Vagina (tissue), 2 donors: ENCODE data around the gene RNF7.

ENCODE experiments used
- CTCF ChIP-seq, 3 experiments: fragments of 450-650 bp in 2 of 3; fragments of 200-600 bp in 1 of 3; sonication (generic) in 1 of 3; IDR thresholded peaks; one replicate each; pipeline ENCODE4 v1.5.1; 2017 to 2019; ENCODE audit warnings: antibody characterized with exemption in 3 of 3, mild to moderate bottlenecking in 2 of 3, moderate library complexity in 2 of 3
- POLR2AphosphoS5 ChIP-seq, 2 donors: sonication (generic); formaldehyde crosslinking; IDR thresholded peaks; one replicate each; pipeline ENCODE4 v1.9.0; 2017; ENCODE audit warnings: antibody characterized with exemption in 2 of 2, mild to moderate bottlenecking in 2 of 2, low read depth in 1 of 2; ENCODE audit not compliant: insufficient read depth in 1 of 2

- TF ChIP-seq CTCF (IDR thresholded peaks at IDR 0.05) (no peak), POLR2AphosphoS5 (IDR thresholded peaks at IDR 0.05; ENCODE audit: insufficient read depth in 1 of 2, low read depth in 1 of 2) (no peak)
These were observed 13.9 kb upstream of the RNF7 start for GRCh38 chr3:141724186-141724585.
